ENCODE data around the gene CD274.
"Not testable (repeated sequence)": the region's sequence is repeated elsewhere in the genome, so short reads cannot be mapped to it uniquely, and the experiment has no call there.

Gene CD274

DNA sequence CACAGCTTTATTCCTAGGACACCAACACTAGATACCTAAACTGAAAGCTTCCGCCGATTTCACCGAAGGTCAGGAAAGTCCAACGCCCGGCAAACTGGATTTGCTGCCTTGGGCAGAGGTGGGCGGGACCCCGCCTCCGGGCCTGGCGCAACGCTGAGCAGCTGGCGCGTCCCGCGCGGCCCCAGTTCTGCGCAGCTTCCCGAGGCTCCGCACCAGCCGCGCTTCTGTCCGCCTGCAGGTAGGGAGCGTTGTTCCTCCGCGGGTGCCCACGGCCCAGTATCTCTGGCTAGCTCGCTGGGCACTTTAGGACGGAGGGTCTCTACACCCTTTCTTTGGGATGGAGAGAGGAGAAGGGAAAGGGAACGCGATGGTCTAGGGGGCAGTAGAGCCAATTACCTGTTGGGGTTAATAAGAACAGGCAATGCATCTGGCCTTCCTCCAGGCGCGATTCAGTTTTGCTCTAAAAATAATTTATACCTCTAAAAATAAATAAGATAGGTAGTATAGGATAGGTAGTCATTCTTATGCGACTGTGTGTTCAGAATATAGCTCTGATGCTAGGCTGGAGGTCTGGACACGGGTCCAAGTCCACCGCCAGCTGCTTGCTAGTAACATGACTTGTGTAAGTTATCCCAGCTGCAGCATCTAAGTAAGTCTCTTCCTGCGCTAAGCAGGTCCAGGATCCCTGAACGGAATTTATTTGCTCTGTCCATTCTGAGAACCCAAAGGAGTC, at the start of gene CD274:
TSS of gene CD274 (plus strand) at position 184 of the 733 bp plus-strand sequence. CDS start 5,572 bp downstream, outside the sequence.
- peak; percentile 100 for DNase-seq

DNA sequence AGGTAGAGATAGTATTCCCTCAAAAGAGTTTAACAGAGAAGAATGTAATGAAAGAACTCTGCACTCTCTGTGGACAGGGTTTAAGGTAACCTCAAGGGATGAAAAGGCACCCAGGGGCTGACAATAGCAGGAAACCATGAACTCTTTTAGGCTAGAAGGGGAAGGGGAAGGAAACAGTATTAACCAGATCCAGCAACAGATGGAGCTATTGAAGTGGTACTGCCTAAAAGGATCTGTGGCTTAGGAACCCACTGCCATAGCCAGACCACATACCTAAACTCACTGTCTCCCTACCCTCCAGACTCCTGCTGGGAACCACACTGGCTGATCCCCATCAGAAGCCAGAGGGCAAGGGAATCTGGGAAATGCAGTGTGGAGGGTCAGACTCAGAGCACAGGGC, 48.1 kb upstream of the CD274 start:
- no peak for DNase-seq

DNA sequence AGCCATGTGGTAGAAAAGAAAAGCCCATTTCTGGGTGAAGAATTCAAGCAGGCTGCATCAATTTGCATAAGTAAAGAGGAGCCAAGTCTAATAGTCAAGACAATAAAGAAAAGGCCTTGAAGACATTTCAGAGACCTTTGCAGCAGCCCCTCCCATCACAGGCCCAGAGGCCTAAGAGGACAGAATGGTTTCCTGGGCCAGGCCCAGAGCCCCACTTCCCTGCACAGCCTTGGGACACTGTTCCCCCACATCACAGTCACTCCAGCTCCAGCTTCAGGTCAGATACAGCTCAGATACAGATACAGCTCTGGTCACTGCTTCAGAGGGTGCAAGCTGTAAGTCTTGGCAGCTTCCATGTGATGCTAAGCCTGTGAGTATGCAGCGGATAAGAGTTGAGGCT, 41.7 kb upstream of the CD274 start:
- DNase-seq = no peak

DNA sequence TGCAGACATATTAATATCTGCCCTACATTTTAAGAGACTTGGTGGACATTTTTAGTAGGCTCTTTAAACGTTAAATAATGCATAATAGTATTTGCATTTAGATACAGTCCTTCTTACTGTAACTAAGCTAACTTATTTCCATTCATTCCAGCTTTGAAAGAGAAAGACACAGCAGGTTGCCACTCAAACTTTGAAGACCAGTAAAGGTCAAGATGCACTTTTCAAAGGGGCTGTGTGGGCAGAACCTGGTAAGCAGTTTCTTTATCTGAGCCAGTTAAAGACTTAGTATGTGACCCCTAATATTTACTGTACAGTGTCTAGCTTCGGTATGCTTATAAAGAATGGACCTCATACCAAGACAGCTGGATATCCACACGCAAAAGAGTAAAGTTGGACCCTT, 33.4 kb upstream of the CD274 start:
- no peak for DNase-seq

DNA sequence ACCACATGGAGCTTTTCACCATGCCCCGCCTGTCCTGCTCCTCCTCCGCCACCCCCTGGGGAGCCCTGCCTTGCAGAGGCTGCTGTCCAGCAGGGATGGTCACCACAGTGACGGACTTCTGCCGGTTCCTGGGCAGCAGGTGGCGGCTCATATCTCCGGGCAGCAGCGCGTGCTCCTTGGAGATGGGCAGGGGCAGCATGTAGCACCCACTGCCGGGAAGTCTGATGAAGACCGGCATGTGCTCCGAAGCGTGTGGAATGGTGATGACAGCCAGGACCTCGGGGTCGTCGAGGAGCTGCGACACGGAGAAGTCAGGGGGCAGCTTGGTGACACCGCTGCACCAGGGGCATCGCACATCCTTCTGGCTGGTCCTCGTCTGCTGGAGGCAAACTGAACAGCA, 31.9 kb upstream of the CD274 start:
- DNase-seq = no peak

DNA sequence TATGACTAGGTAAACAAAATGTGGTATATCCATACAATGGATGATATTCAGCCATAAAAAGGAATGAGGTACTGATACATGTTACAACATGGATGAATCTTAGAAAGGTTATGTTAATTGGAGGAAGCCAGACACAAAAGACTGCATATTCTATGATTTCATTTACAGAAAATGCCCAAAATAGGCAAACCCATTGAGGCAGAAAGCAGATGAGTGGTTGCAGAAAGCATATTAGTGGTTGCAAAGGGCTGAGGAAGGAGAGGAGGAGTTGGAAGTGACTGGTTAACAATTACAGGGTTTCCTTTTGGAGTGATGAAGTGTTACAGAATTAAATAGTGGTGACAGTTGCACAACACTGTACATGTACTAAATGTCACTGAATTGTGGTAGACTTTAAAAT, 30.4 kb upstream of the CD274 start:
- DNase-seq = no peak

DNA sequence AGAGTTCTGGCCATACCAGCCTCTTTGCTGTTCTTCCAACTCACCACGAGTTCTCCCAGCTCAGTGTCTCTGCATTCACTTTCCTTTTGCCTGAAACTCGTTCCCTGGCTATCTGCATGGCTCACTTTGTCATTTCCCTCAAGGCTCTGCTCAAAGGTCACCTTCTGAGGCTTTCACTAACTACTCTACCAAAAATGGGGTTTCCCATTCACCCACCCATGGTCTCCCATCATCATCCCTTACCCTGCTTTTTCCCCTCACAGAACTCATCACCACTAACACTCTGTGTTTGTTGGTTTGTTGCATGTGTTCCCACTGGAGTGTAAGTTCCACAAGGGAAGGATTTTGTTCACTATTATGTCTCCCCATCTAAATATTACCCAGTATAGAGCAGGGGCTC, 29.2 kb upstream of the CD274 start:
- DNase-seq = peak; percentile 8

DNA sequence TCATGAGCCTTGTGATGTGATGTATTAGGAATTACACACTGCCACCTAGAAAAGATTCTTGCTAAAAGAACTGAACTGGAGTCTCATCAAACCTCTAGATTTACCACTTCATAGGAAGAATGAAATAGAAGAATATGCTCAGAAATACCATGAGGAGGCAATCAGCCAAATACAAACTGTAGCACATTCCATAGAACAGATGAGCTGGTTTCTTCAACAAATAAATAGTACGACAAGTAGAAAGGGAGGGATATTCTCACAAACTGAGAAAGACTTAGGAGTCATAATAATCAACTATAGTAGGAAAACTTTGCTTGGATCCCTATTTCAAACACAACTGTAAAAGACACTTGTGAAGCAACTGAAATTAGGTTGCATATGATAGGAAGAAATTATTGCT, 28.1 kb upstream of the CD274 start:
- no peak for DNase-seq

DNA sequence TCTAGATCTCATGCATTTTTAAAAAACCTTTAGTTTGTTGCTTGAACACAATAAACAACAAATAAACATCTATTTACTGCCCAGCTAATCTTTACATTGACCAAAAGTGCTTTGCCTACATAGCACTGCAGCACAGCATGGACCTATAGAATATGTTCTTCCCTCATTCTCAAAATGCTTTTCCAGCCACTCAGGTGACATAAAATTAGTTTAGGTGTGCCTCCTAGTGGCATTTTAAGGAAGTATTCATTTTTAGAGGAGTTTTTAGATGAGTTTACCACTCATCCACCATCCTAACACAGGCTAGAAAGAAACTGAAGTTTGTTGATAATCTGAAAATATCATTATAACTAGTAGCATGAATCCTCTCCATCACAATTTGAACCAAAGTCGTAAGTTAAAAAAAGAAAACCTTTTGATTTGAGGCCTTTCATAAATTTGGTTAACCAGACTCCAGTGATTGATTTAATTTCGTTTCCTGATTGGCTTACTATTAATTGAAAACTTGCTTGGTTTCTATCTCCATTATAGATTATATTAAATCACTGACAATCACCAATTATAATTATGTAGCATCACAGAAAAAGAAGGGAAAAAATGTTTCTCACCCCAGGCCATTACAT, 25.2 kb upstream of the CD274 start:
- DNase-seq = peak; percentile 28

DNA sequence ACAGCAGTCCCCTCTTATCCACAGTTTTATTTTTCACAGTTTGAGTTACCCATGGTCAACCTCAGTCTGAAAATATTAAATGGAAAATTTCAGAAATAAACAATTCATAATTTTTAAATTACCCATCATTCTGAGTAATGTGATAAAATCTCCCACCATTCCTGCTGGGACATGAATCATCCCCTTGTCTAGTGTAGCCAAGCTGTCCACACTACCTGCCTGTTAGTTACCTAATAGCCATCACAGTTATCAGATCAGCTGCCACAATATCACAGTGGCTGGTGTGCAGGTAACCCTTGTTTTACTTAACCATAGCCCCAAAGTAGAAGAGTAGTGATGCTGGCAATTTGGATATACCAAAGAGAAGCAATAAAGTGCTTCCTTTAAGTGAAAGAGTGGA, 23.3 kb upstream of the CD274 start:
- DNase-seq = no peak

DNA sequence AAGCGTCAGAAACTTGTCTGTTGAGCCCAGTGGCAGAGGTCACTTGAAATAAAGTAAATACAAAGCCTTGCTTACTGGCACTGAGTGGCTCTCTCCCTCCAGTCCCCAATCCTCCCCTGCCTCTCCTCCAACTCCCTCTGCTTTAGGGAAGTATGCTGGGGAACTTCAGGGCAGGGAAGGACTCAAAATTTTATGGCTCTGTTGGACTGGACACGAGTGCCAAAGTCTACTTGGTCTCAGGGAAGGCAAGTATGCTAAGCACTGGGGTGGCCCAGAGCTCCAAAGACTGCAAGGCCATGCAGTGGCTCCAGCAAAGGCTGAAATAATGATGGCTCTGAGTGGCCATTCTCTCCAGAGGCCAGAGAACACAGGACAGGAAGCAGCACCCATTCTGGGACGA, 22.2 kb upstream of the CD274 start:
- no peak for DNase-seq

DNA sequence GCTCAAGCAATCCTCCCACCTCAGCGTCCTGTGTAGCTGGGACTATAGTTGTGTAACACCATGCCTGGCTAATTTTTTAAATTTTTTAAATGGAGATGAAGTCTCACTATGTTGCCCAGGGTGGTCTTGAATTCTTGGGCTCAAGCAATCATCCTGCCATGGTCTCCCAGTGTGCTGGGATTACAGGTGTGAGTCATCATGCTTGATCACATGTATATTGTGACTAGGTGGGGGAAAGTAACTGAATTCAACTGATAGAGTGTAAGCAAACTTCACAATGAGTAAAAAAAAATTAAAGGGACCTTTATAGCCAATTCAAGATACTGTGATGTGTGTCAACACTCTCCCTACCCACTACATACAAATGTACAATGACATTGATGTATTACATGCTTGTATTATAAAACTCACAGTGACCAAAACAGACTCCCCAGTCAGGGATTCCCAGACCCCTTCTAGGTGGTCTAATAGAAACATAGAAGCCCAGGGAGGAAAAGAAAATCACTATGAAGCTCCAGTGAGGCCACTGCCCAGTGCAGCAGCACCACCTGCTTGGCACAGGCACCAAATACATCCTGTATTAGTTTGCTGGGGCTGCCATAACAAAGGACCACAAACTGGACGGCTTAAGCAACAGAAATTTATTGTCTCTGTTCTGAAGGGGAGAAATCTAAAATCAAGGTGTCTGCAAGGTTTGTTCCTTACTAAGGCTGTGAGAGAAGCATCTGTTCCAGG, 21.4 kb upstream of the CD274 start:
- no peak for DNase-seq

DNA sequence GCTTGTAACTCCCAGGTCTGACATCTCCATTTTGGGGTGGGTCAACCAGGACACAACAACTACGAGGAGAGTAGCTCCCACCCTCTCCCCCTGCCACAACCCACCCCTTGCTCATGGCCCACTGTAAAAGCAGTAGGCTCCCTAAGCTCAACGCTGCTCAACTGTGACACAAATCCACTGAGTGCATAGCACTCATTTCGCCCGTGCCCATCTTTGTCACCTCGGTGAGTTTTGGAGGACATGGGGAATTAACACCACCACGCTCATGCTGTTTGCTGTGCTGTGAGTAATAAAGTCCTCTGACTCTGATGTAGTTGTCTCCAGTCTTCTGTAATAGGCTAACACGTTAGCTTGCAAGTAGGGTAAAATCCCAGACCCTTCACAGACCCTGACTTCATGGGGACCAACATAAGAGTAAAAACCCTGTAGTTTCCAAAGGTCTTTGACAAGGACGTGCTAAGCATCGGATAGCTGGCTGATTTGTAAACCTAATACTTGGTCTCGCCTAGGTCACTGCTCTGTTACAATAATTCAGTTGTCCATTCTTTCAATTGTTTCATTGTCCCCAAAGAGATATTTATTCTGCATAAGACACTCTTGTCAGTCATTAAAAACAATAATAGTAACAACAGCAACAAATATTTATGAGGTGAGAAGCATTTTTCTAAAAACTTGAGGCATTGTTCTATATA, 20.3 kb upstream of the CD274 start:
- no peak for DNase-seq

DNA sequence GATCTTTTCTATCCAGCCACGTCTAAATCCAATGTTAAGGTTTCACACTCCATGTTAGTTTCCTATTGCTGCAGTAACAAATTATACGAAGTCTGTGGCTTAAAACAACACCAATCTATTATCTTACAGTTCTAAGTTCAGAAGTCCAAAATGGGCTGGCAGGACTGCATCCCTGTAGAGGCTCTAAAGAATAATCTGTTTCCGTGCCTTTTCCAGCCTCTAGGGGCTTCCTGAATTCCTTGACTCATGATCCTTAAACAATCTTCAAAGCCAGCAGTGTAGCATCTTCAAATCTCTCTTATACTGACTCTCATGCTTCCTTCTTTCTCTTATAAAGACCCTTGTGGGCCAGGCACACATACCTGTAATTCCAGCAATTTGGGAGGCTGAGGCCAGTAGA, 19.4 kb upstream of the CD274 start:
- no peak for DNase-seq

DNA sequence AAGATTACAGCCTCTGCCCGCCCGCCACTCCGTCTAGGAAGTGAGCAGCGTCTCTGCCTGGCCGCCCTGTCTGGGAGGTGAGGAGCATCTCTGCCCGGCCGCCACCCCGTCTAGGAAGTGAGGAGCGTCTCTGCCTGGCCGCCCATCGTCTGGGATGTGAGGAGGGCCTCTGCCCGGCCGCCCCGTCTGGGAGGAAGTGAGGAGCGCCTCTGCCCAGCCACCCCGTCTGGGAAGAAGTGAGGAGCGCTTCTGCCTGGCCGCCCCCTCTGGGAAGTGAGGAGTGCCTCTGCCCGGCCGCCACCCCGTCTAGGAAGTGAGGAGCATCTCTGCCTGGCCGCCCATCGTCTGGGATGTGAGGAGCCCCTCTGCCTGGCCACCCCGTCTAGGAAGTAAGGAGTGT, 17.5 kb upstream of the CD274 start:
- not testable (repeated sequence) for DNase-seq

DNA sequence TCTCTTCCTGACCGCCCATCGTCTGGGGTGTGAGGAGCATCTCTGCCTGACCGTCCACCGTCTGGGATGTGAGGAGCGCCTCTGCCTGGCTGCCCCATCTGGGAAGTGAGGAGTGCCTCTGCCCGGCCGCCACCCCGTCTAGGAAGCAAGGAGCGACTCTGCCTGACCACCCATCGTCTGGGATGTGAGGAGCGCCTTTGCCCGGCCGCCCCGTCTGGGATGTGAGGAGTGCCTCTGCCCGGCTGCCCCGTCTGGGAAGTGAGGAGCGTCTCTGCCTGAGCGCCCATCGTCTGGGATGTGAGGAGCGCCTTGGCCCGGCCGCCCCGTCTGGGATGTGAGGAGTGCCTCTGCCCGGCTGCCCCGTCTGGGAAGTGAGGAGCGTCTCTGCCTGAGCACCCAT, 17.0 kb upstream of the CD274 start:
- DNase-seq = not testable (repeated sequence)

DNA sequence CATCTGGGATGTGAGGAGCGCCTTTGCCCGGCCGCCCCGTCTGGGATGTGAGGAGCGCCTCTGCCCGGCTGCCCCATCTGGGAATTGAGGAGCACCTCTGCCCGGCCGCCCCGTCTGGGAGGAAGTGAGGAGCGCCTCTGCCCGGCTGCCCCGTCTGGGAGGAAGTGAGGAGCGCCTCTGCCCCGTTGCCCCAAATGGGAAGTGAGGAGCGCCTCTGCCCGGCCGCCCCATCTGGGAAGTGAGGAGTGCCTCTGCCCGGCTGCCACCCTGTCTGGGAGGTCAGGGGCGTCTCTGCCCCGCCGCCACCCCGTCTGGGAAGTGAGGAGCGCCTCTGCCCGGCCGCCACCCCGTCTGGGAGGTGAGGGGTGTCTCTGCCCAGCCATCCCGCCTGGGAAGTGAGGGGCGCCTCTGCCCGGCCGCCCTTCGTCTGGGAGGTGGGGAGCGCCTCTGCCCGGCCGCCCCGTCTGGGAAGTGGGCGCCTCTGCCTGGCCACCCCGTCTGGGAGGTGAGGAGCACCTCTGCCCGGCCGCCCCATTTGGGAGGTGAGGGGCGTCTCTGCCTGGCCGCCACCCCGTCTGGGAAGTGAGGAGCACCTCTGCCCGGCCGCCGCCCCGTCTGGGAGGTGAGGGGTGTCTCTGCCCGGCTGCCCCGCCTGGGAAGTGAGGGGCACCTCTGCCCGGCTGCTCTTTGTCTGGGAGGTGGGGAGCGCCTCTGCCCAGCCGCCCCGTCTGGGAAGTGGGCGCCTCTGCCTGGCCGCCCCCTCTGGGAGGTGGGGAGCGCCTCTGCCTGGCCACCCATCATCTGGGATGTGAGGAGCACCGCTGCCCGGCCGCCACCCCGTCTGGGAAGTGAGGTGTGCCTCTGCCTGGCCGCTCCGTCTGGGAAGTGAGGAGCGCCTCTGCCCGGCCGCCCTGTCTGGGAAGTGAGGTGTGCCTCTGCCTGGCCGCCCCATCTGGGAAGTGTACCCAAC, 16.2 kb upstream of the CD274 start:
- not testable (repeated sequence) for DNase-seq

DNA sequence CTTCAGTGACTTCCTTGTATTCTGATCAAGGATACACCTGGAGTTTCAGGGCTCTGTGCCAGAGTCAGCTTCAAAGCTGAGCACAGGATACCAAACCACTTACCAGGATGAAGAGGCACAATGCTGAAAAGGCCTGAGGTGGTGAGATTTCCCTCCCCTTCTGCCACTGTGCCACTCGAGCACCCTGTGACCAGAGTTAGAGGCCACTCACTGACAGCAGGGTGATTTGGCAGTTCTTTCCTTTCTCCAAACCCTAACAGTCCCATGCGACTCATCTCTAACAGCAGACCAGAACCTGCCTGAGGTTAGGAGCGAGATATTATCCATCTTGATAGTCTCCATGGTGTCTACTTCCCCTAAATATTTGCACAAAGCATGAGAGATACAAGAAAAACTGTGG, 14.4 kb upstream of the CD274 start:
- no peak for DNase-seq

DNA sequence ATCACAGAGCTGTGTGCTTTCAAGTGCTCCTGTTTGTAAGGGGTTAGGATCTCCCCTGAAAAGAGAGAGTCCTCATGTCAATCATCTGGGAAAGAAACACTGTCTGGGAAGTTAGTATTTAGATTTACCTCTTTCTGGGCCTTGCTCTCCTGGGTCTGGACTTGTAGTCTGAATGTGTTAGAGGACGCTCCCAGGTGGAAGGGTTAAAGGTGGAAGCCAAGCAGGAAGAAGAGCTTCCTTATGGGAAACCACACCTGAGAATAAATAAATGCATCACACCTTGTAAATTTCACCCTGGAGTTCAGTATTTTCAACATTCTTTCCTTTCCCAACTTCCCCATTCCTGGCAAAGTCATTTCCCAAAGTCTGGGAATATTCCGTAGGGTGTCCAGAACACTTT, 13.9 kb upstream of the CD274 start:
- no peak for DNase-seq

DNA sequence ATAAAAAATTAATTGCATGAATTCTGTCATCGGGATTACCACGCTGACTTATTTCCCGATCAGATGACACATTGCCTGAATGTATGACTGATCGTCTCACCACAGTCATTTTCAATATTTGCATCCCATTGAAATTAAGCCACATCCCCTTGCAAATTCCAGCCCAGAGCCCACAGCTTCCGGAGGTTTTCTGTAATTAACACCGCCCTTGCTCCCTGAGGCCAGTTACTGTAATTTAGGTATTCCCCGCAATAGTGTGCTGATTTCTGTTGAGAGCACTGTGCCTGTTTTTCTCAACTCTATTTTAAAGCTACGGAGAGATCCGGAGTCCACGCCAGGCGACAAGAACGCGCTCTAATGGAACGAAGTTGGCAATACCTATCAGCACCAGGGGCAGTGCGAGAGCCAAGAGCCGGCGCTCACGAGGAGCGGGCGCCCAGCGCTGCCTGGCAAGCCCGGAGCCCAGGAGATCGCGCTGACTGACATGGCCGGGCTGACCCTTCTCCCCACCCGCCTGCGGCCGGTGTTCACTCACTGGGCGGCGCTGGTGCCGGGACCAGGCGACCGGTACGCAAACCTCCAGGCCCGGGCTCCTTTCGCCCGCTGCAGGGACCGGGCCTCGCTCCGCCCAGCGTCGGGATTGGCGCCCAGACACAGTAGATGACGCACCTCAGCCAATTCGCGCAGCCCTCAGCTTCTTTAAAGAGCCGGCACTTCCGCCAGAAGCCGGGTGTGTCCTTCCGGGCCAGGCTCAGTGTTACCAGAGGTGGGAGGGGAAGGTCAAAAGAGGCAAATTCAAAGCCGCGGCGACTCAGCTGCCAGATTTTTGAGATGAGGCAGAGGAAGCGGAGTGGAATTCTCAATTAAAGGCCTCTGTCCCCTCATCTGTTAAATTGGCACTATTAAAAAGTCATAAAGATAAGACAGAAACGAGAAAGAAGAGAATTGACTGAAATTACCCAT, 12.8 kb upstream of the CD274 start, which contains the start of gene PLGRKT:
TSS of gene PLGRKT (minus strand) at position 672 of the 963 bp plus-strand sequence. CDS start 5,948 bp downstream, outside the sequence.
- peak; percentile 99 for DNase-seq

Data from inflammatory macrophage treated with lipopolysaccharide for 4 hours (primary cell).